BJ (cell line): ENCODE results near the gene ACOT8. TPM values are rescaled to one million over a fixed set of nuclear protein-coding genes. Genes with fewer than 3 reads are reported as not detected.

Experiments
- CTCF ChIA-PET: fragments of 350-600 bp; formaldehyde crosslinking; extraction: SDS; loops from one replicate; lab custom pipeline; 2021; ENCODE audit warnings: antibody characterized with exemption, inconsistent platforms; lab: Yijun Ruan, JAX
- POLR2A ChIA-PET: fragments of 300-600 bp; sonication (Branson Sonifier 250); formaldehyde crosslinking; extraction: SDS; loops from one replicate; lab custom pipeline; 2021; ENCODE audit warnings: antibody characterized with exemption; lab: Charles Lee
- DNase-seq: peaks from one replicate; pipeline ENCODE4 v3.0.0-alpha.2; 2011; ENCODE audit warnings: low read depth
- H3K27me3 ChIP-seq: 2 replicates; pipeline ENCODE4 v1.6.0; 2011; ENCODE audit warnings: low read length; ENCODE audit not compliant: control insufficient read depth, insufficient read depth
- H3K36me3 ChIP-seq: 2 replicates; pipeline ENCODE4 v1.5.1; 2011; ENCODE audit warnings: low read length; ENCODE audit not compliant: control insufficient read depth, insufficient read depth
- H3K4me3 ChIP-seq: 2 replicates; pipeline ENCODE4 v1.5.1; 2011; ENCODE audit warnings: low read depth, mild to moderate bottlenecking, control low read depth, low read length
- CTCF ChIP-seq: IDR thresholded peaks from 2 replicates; pipeline ENCODE4 v1.5.1; 2011; ENCODE audit warnings: low read depth, mild to moderate bottlenecking, control low read depth, inconsistent platforms, low read length, moderate library complexity; ENCODE audit not compliant: insufficient read depth
- polyA plus RNA-seq: library from polyadenylated mRNA; depleted of rRNA; stranded (reverse); fragments of >200 nt; gene quantifications from 2 replicates; pipeline ENCODE4 v1.2.3, GENCODE V29; 2011

ACOT8 gene
- polyA plus RNA-seq, 1 experiment, result 49.9 TPM

- Histone ChIP-seq H3K4me3 (no peak overlapping the region), H3K27me3 (no peaks in the 10 kb centered on the region; the same call in 1 of the 2 replicates), H3K36me3 (no peaks in the 10 kb centered on the region)
- DNase-seq, result no peak
- ChIA-PET POLR2A (no interaction called here), CTCF (interaction anchor here (0.6 to 2.2 kb wide), 4 partner anchors 9 to 165 kb away, joined by 3 to 11 read pairs (median 4); no protein-coding TSS in a partner anchor)
- TF ChIP-seq CTCF, result no peak
Measured at GRCh38 chr20:45822857-45823256, 34.3 kb downstream of the ACOT8 start.

- Histone ChIP-seq H3K27me3 (no peaks in the 10 kb centered on the region; the same call in 1 of the 2 replicates), H3K4me3 (no peak overlapping the region), H3K36me3 (no peaks in the 10 kb centered on the region)
- TF ChIP-seq CTCF, result no peak
- no peak for DNase-seq
- ChIA-PET POLR2A (no interaction called here), CTCF (interaction anchor here (0.6 to 2.2 kb wide), 5 partner anchors 8 to 1717 kb away, joined by 3 to 11 read pairs (median 3); no protein-coding TSS in a partner anchor)
Measured at GRCh38 chr20:45821947-45822346, 35.2 kb downstream of the ACOT8 start.

DNA sequence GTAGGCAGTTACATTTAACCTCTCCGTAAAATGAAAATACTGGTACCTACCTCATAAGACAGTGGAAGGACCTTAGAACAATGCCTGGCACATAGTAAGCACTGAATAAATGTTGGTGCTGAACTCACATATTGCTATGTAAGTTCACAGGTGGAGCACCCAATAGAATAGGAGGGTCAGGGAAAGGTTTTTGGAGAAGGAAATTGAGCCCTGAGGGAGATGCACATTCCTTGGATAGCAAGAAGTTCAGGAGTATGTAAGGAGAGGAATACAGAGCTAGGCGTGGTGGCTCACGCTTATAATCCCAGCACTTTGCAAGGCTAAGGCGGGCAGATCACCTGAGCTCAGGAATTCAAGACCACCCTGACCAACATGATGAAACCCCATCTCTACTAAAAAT, 37.7 kb downstream of the ACOT8 start:
- Histone ChIP-seq H3K27me3 (no peaks in the 10 kb centered on the region; the same call in 1 of the 2 replicates), H3K4me3 (no peak overlapping the region), H3K36me3 (no peaks in the 10 kb centered on the region)
- ChIA-PET CTCF (interaction anchor here (0.6 to 3.6 kb wide), 4 partner anchors 9 to 1629 kb away, joined by 3 to 11 read pairs (median 4); no protein-coding TSS in a partner anchor), POLR2A (interaction anchor here (0.6 kb wide), 1 partner anchor 153 kb away, joined by 6 read pairs; the partner anchor contains the start of gene ZNF335)
- DNase-seq, result no peak
- no peak for TF ChIP-seq CTCF

- ChIA-PET POLR2A (no interaction called here), CTCF (interaction anchor here (1.4 to 3.6 kb wide), 3 partner anchors 8 to 19 kb away, joined by 3 to 11 read pairs (median 5); no protein-coding TSS in a partner anchor)
- Histone ChIP-seq H3K36me3 (no peaks in the 10 kb centered on the region), H3K4me3 (no peak overlapping the region), H3K27me3 (no peaks in the 10 kb centered on the region; the same call in 1 of the 2 replicates)
- no peak for TF ChIP-seq CTCF
- DNase-seq, result no peak
Measured at GRCh38 chr20:45818239-45818638, 39.0 kb downstream of the ACOT8 start.

DNA sequence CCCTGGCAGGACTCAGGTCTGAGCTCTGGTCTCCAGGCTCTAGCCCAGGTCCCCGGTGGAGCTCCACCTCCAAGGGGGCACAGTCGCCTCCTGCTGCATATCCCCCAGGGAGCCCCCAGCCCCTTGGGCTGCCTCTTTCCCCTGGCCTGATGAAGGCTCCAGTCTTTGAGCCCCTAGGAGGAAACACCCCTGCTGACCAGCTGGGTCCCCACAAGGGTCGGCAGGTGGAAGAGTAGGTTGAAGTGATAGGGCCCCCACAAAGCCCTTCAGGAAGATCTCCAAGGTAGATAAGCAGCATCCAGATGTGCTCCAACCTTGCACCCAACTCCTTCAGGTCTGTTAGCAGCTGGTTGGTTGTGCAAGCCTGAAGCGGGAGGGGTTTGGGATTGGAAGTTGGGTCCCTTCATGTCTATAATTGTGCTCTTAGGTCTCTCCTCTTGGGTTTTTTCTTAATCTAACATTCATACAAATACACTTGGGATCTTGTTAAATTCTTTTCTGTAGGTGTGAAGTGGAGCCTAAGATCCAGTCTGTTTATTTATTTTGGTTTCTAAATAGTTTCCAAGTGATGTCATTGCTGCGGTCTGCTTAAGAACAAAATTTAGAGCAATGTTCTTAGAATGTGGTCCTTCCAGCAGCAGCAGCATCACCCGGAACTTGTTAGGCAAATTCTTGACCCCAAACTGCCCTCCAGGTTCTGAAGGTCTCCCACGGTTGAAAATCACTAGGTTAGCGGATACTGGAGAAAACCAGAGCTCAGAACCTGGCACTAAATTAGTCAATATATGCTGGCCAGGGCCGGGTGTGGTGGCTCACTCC, 39.6 kb downstream of the ACOT8 start:
- TF ChIP-seq CTCF, result no peak
- ChIA-PET CTCF (interaction anchor here (0.8 to 3.6 kb wide), 7 partner anchors 9 to 73 kb away, joined by 3 to 11 read pairs (median 3); partner anchors contain the start of genes SNX21 and SPATA25), POLR2A (interaction anchor here (0.6 to 1.4 kb wide), 2 partner anchors 9 to 10 kb away, joined by 4 to 8 read pairs; no protein-coding TSS in a partner anchor)
- no peaks in the 10 kb centered on the region; the same call in 1 of the 2 replicates for H3K27me3 ChIP-seq
- DNase-seq, result peak; percentile 59
- no peak overlapping the region for H3K4me3 ChIP-seq
- no peaks in the 10 kb centered on the region for H3K36me3 ChIP-seq
